AG09309 (cell line): ENCODE results near the gene C12orf54.
"Not testable (repeated sequence)": the region's sequence is repeated elsewhere in the genome, so short reads cannot be mapped to it uniquely, and the experiment has no call there.

Experiments
- DNase-seq: peaks from one replicate; pipeline ENCODE4 v3.0.0-alpha.2; 2010; ENCODE audit warnings: low read depth
- H3K4me3 ChIP-seq: 2 replicates; pipeline ENCODE4 v1.5.1; 2011; ENCODE audit warnings: mild to moderate bottlenecking, low read depth, low read length, moderate library complexity; ENCODE audit not compliant: control insufficient read depth
- TF ChIP-seq, protein P1 (sequence below): IDR thresholded peaks from 2 replicates; pipeline ENCODE4 v1.5.1; 2011; ENCODE audit warnings: mild to moderate bottlenecking, low read depth, low read length, inconsistent platforms; ENCODE audit not compliant: insufficient read depth, control insufficient read depth; ENCODE audit errors: missing control alignments

C12orf54 gene

DNA sequence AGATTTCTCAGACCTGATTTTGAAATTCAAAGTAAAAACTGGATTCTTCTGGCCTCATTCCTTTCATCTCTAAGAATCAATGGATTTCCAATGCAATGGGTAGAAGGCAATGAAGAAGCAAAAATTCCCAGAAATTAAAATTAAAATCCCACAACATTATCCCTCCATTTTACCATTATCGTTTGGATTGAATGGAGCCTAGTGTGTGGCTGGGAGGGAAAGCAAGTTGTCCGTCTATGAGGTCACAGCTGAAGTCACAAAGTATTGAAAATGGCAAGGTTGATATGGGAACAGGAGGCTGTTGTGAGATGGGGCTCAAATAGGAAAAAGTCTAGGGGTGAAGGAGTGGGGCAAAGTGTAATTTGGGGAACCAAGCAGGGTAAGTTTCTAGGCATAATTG lies at the start of gene C12orf54:
C12orf54 (plus strand) TSS at position 301 of the 400 bp plus-strand sequence. CDS start 799 bp downstream, outside the sequence.
- TF ChIP-seq, protein P1, sequence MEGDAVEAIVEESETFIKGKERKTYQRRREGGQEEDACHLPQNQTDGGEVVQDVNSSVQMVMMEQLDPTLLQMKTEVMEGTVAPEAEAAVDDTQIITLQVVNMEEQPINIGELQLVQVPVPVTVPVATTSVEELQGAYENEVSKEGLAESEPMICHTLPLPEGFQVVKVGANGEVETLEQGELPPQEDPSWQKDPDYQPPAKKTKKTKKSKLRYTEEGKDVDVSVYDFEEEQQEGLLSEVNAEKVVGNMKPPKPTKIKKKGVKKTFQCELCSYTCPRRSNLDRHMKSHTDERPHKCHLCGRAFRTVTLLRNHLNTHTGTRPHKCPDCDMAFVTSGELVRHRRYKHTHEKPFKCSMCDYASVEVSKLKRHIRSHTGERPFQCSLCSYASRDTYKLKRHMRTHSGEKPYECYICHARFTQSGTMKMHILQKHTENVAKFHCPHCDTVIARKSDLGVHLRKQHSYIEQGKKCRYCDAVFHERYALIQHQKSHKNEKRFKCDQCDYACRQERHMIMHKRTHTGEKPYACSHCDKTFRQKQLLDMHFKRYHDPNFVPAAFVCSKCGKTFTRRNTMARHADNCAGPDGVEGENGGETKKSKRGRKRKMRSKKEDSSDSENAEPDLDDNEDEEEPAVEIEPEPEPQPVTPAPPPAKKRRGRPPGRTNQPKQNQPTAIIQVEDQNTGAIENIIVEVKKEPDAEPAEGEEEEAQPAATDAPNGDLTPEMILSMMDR = no peak
- H3K4me3 ChIP-seq = no peak within 1 kb of the TSS
- DNase-seq = no peak

DNA sequence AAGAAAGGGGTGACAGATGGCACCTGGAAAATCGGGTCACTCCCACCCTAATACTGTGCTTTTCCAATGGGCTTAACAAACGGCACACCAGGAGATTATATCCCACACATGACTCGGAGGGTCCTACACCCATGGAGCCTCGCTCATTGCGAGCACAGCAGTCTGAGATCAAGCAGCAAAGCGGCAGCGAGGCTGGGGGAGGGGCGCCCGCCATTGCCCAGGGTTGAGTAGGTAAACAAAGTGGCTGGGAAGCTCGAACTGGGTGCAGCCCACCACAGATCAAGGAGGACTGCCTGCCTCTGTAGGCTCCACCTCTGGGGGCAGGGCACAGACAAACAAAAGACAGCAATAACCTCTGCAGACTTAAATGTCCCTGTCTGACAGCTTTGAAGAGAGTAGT lies 48.3 kb upstream of the C12orf54 start:
- H3K4me3 ChIP-seq, DNase-seq: not testable (repeated sequence)

DNA sequence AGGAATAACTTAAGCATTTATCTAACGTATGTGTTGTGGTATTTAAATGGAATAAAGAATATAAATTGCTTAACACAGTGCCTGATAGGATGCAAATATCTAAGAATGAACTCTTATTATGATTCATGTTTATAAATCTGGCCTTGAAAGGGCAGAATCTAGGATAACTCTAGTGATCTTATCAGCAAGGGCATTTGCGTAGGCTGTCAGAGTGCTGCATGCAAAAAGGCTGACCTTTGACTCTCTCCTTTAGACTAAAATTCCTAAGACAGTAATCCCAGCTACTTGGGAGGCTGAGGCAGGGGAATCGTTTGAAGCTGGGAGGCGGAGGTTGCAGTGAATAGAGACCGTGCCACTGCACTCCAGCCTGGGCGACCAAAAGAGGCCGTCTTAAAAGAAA lies 41.2 kb upstream of the C12orf54 start:
- H3K4me3 ChIP-seq = no peak overlapping the region
- DNase-seq = no peak
- TF ChIP-seq, protein P1 = no peak

DNA sequence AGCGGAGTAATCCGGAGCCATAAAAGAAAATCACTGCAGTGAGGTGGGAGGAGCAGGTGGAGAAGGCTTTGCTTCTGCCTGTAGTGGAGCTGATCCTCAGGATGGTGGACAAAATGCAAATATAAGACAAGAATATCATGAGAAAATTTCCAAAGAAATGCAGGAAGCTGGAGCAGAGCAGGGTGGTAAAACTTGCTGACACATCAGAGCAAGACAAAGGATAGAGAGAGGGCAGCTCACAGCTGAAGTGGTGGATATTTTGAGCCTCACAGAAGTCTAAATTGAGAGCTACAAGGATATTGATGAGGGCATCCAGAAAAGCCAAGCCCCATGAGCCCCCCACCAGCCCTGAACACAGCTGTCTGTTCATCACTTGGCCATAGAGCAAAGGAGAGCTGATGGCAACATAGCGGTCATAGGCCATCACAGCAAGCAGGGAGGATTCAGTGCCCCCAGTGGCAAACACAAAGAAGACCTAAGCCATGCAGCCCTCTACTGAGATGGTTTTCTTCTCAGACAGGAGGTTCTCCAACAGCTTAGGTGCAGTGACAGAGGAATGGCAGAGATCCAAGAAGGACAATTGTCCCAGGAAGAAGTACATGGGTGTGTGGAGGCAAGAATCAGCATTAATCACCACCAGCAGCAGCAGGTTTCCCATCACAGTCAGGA lies 40.0 kb upstream of the C12orf54 start:
- DNase-seq = no peak
- no peak overlapping the region for H3K4me3 ChIP-seq
- TF ChIP-seq, protein P1 = no peak

DNA sequence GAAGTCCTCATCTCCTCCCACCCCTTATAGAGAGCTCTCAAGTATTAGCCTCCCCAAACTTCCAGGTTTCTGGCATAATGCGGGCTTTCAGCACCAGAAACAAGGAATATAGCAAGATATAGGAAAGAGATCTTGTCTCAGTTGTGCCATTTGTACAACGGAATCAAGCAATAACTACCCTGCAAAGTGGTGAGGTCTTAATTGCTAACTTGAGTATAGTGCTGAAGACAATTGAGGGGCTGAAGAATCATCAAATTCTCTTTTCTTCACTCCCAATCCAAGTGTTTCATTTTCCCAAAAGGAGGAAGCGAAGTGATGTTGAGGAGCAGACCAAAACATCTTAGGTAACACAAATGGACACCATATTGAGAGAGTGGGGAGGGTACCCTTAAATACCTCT lies 36.8 kb upstream of the C12orf54 start:
- no peak overlapping the region for H3K4me3 ChIP-seq
- DNase-seq = no peak
- TF ChIP-seq, protein P1 = no peak

DNA sequence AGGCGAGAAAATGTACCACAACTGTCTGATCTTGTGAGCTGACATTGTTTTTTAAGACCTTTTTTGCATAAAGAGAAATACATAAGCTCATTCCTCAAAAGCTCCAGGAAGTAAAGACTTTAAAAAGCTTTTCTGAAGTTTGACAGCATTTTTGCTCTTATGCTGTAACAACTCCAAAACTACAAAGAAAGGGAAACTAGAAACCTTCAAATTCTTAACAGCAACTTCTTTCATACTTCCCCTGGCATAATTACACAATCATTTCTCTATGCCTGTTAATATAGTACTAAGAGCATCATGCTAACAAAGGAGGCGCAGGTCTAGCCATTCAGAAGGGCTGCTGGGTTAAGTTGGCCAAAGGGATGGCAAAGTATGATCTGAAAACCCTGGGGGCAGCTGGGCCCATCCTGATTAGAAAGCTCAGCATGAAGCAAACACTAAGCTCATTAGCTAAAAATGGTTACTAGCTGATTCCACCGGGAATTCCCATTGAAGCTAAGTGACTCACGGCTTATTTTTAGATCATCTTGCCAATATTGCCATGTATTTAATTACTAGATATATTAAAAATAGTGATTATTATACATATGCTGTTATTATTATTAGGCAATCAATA lies 36.0 kb upstream of the C12orf54 start:
- TF ChIP-seq, protein P1 = no peak
- DNase-seq = no peak
- H3K4me3 ChIP-seq = no peak overlapping the region

DNA sequence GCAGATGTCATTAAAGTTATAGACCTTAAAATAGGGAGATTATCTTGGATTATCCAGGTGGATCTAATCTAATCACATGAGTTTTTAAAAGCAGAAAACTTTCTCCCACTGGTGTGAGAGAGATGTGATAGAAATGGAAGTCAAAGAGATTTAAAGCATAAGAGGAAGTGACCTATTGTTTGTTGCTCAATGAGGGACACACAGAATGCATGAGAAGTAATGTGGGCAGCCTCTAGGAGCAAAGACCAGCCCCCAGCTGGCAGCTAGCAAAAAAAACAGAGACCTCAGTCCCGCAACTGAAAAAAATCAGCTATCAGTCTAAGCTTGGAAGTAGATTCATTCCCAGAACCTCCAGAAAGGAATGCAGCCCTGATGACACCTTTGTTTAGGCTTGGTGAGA lies 34.5 kb upstream of the C12orf54 start:
- TF ChIP-seq, protein P1 = no peak
- DNase-seq = no peak
- H3K4me3 ChIP-seq = no peak overlapping the region
